CD8-positive, alpha-beta memory T cell (primary cell): Measurements from ENCODE around the gene RSRC2. TPM values are rescaled to one million over a fixed set of nuclear protein-coding genes. Genes with fewer than 3 reads are reported as not detected.
A peak's percentile ranks its signal among the peaks of the same experiment; 100 is the strongest.
"Not testable (repeated sequence)": the region's sequence is repeated elsewhere in the genome, so short reads cannot be mapped to it uniquely, and the experiment has no call there.

Experiments used
- CTCF ChIA-PET: fragments of 350-600 bp; sonication (Branson Sonifier 250); formaldehyde crosslinking; loops from one replicate; lab custom pipeline; 2021; ENCODE audit warnings: antibody characterized with exemption; lab: Charles Lee
- POLR2A ChIA-PET: fragments of 350-600 bp; sonication (Branson Sonifier 250); formaldehyde crosslinking; loops from one replicate; lab custom pipeline; 2021; ENCODE audit warnings: antibody characterized with exemption; lab: Charles Lee
- DNase-seq, 5 donors: peaks; one replicate each; pipeline versions ENCODE4 v3.0.0 to v3.0.0-alpha.2; 2020 to 2022; ENCODE audit warnings: mixed read lengths in 1 of 5
- H3K27ac ChIP-seq: one replicate; pipeline ENCODE4 v1.7.0; 2013; ENCODE audit warnings: low read depth, mild to moderate bottlenecking, low read length, moderate library complexity
- H3K27me3 ChIP-seq: 2 replicates; pipeline ENCODE4 v1.7.0; 2013; ENCODE audit warnings: low read length, mild to moderate bottlenecking; ENCODE audit not compliant: insufficient read depth, poor library complexity, severe bottlenecking
- H3K36me3 ChIP-seq: 2 replicates; pipeline ENCODE4 v1.7.0; 2013; ENCODE audit warnings: mild to moderate bottlenecking, low read length, moderate library complexity; ENCODE audit not compliant: insufficient read depth
- H3K4me1 ChIP-seq: 2 replicates; pipeline ENCODE4 v1.7.0; 2013; ENCODE audit warnings: mild to moderate bottlenecking, low read length, moderate library complexity; ENCODE audit not compliant: insufficient read depth
- H3K4me3 ChIP-seq: 2 replicates; pipeline ENCODE4 v1.7.0; 2013; ENCODE audit warnings: mild to moderate bottlenecking, low read length
- H3K9me3 ChIP-seq: 2 replicates; pipeline ENCODE4 v1.7.0; 2013; ENCODE audit warnings: mild to moderate bottlenecking, low read length
- H3K27ac Mint-ChIP-seq, 8 donors: one replicate each; pipeline ENCODE4 v1.8.0; 2020 to 2021; ENCODE audit warnings: mixed read lengths in 8 of 8, mild to moderate bottlenecking in 6 of 8, inconsistent platforms in 3 of 8, moderate library complexity in 3 of 8
- H3K27me3 Mint-ChIP-seq, 2 donors: one replicate each; pipeline ENCODE4 v1.8.0; 2020 to 2021; ENCODE audit warnings: mixed read lengths in 2 of 2, mild to moderate bottlenecking in 1 of 2, moderate library complexity in 1 of 2
- H3K36me3 Mint-ChIP-seq, 3 donors: one replicate each; pipeline ENCODE4 v1.8.0; 2020 to 2021; ENCODE audit warnings: mixed read lengths in 3 of 3, inconsistent platforms in 1 of 3, mild to moderate bottlenecking in 1 of 3
- H3K4me1 Mint-ChIP-seq, 3 donors: one replicate each; pipeline ENCODE4 v1.8.0; 2020 to 2021; ENCODE audit warnings: mixed read lengths in 3 of 3, inconsistent platforms in 1 of 3, mild to moderate bottlenecking in 1 of 3
- H3K4me3 Mint-ChIP-seq, 7 donors: one replicate each; pipeline ENCODE4 v1.8.0; 2020 to 2021; ENCODE audit warnings: mixed read lengths in 7 of 7, mild to moderate bottlenecking in 6 of 7, moderate library complexity in 4 of 7, inconsistent platforms in 2 of 7
- H3K9me3 Mint-ChIP-seq, 5 donors: one replicate each; pipeline ENCODE4 v1.8.0; 2020 to 2022; ENCODE audit warnings: mixed read lengths in 5 of 5, mild to moderate bottlenecking in 3 of 5, moderate library complexity in 2 of 5, inconsistent platforms in 1 of 5
- polyA plus RNA-seq: library from polyadenylated mRNA; unstranded; fragments of 300-500 nt; fragmentation: Illumina TruSeq; gene quantifications from one replicate; pipeline ENCODE4 v1.2.3, GENCODE V29; 2021
- total RNA-seq, 2 experiments: library from RNA; stranded (reverse); gene quantifications; one replicate each; pipeline ENCODE4 v1.2.3, GENCODE V29; 2021

RSRC2 gene
- total and polyA plus RNA-seq, 3 experiments from 2014 or later: 40.3 to 87.1 (median 84.3) TPM

- Histone ChIP-seq H3K4me3 (no peak overlapping the region), H3K9me3 (no peaks in the 10 kb centered on the region), H3K36me3 (peaks cover 69% of the 10 kb centered on the region), H3K27ac (no peak overlapping the region), H3K27me3 (no peaks in the 10 kb centered on the region), H3K4me1 (peaks cover 12% of the 10 kb centered on the region)
- Mint-ChIP-seq H3K36me3 (peaks cover 19 to 88% (median 34%) of the 10 kb centered on the region in 3 donors), H3K4me3 (no peak overlapping the region), H3K9me3 (no peaks in the 10 kb centered on the region), H3K27ac (peak overlapping the region in 3 of 8 donors; percentile 23 to 61 (median 35)), H3K27me3 (no peaks in the 10 kb centered on the region), H3K4me1 (peaks cover 23 to 56% (median 55%) of the 10 kb centered on the region in 3 donors)
- ChIA-PET CTCF (interaction anchor here (0.8 kb wide), 1 partner anchor 17 kb away, joined by 3 read pairs; the partner anchor contains the start of gene ZCCHC8), POLR2A (interaction anchor here (0.6 kb wide), 2 partner anchors 16 to 118 kb away, joined by 3 to 12 read pairs; no protein-coding TSS in a partner anchor)
- DNase-seq: no peak
These were observed 8.9 kb downstream of the RSRC2 start for GRCh38 chr12:122517877-122518276.

- H3K36me3 Mint-ChIP-seq: peaks cover 18 to 89% (median 35%) of the 10 kb centered on the region in 3 donors
- Histone ChIP-seq H3K4me3 (no peak overlapping the region), H3K4me1 (peaks cover 2% of the 10 kb centered on the region), H3K36me3 (peaks cover 69% of the 10 kb centered on the region), H3K27me3 (no peaks in the 10 kb centered on the region), H3K27ac (no peak overlapping the region), H3K9me3 (no peaks in the 10 kb centered on the region)
- no peak for DNase-seq
- peaks cover 14 to 45% (median 44%) of the 10 kb centered on the region in 3 donors for H3K4me1 Mint-ChIP-seq
- H3K27ac Mint-ChIP-seq: peak overlapping the region in 5 of 8 donors; percentile 4 to 48 (median 6)
- H3K27me3 Mint-ChIP-seq: no peaks in the 10 kb centered on the region
- H3K4me3 Mint-ChIP-seq: no peak overlapping the region
- no peaks in the 10 kb centered on the region for H3K9me3 Mint-ChIP-seq
- POLR2A ChIA-PET: interaction anchor here (0.6 kb wide), 1 partner anchor 718 kb away, joined by 3 read pairs; no protein-coding TSS in a partner anchor
- CTCF ChIA-PET: no interaction called here
These were observed 10.0 kb downstream of the RSRC2 start for GRCh38 chr12:122516544-122517361.

- no peaks in the 10 kb centered on the region for H3K27me3 ChIP-seq
- H3K9me3 ChIP-seq: no peaks in the 10 kb centered on the region
- no peaks in the 10 kb centered on the region for H3K9me3 Mint-ChIP-seq
- H3K4me1 ChIP-seq: no peaks in the 10 kb centered on the region
- H3K36me3 ChIP-seq: peaks cover 74% of the 10 kb centered on the region
- no peak overlapping the region for H3K27ac ChIP-seq
- POLR2A ChIA-PET: no interaction called here
- H3K4me3 Mint-ChIP-seq: no peak overlapping the region
- H3K4me1 Mint-ChIP-seq: peaks cover 7 to 36% (median 33%) of the 10 kb centered on the region in 3 donors
- H3K36me3 Mint-ChIP-seq: peaks cover 7 to 89% (median 29%) of the 10 kb centered on the region in 3 donors
- H3K4me3 ChIP-seq: no peak overlapping the region
- peak overlapping the region in 1 of 8 donors; percentile 38 for H3K27ac Mint-ChIP-seq
- no peak for DNase-seq
- CTCF ChIA-PET: no interaction called here
- no peaks in the 10 kb centered on the region for H3K27me3 Mint-ChIP-seq
These were observed 11.5 kb downstream of the RSRC2 start for GRCh38 chr12:122515275-122515674.

- Histone ChIP-seq H3K4me3 (no peak overlapping the region), H3K4me1 (no peaks in the 10 kb centered on the region), H3K9me3 (no peaks in the 10 kb centered on the region), H3K36me3 (peaks cover 81% of the 10 kb centered on the region), H3K27me3 (no peaks in the 10 kb centered on the region), H3K27ac (no peak overlapping the region)
- H3K4me3 Mint-ChIP-seq: no peak overlapping the region
- ChIA-PET POLR2A (interaction anchor here (1.8 to 2.1 kb wide), 3 partner anchors 9 to 13 kb away, joined by 3 to 12 read pairs (median 8); partner anchors contain the start of gene ZCCHC8), CTCF (interaction anchor here (1.2 kb wide), 1 partner anchor 42 kb away, joined by 3 read pairs; no protein-coding TSS in a partner anchor)
- H3K27me3 Mint-ChIP-seq: no peaks in the 10 kb centered on the region
- DNase-seq: no peak
- peaks cover 7 to 91% (median 24%) of the 10 kb centered on the region in 3 donors for H3K36me3 Mint-ChIP-seq
- no peaks in the 10 kb centered on the region for H3K9me3 Mint-ChIP-seq
- peak overlapping the region in 2 of 8 donors; percentile 12 to 17 for H3K27ac Mint-ChIP-seq
- peaks cover 4 to 21% (median 19%) of the 10 kb centered on the region in 3 donors for H3K4me1 Mint-ChIP-seq
These were observed 13.1 kb downstream of the RSRC2 start for GRCh38 chr12:122513660-122514059.

GRCh38 chr12:122513028-122513427 lies 13.7 kb downstream of the RSRC2 start:
- CTCF ChIA-PET: interaction anchor here (1.2 kb wide), 1 partner anchor 42 kb away, joined by 3 read pairs; no protein-coding TSS in a partner anchor
- H3K36me3 ChIP-seq: peaks cover 84% of the 10 kb centered on the region
- DNase-seq, H3K27me3 ChIP-seq, H3K27ac Mint-ChIP-seq, H3K9me3 Mint-ChIP-seq, H3K4me1 ChIP-seq, H3K9me3 ChIP-seq, H3K27ac ChIP-seq, H3K4me3 ChIP-seq, H3K27me3 Mint-ChIP-seq, H3K4me3 Mint-ChIP-seq: not testable (repeated sequence)
- H3K36me3 Mint-ChIP-seq: peaks cover 7 to 91% (median 23%) of the 10 kb centered on the region in 3 donors
- POLR2A ChIA-PET: interaction anchor here (1.8 to 2.1 kb wide), 3 partner anchors 9 to 12 kb away, joined by 3 to 12 read pairs (median 8); partner anchors contain the start of gene ZCCHC8
- peaks cover 4 to 19% (median 16%) of the 10 kb centered on the region in 3 donors for H3K4me1 Mint-ChIP-seq

GRCh38 chr12:122508163-122508562 lies 18.6 kb downstream of the RSRC2 start:
- no peak for DNase-seq
- no peaks in the 10 kb centered on the region for H3K27me3 Mint-ChIP-seq
- H3K27ac ChIP-seq: no peak overlapping the region
- no peaks in the 10 kb centered on the region for H3K9me3 ChIP-seq
- H3K27ac Mint-ChIP-seq: no peak overlapping the region
- POLR2A ChIA-PET: no interaction called here
- H3K4me1 ChIP-seq: no peaks in the 10 kb centered on the region
- H3K4me3 Mint-ChIP-seq: no peak overlapping the region
- CTCF ChIA-PET: no interaction called here
- H3K36me3 Mint-ChIP-seq: peaks cover 7 to 87% (median 23%) of the 10 kb centered on the region in 3 donors
- peaks cover 0 to 8% (median 1%) of the 10 kb centered on the region in 3 donors for H3K4me1 Mint-ChIP-seq
- no peaks in the 10 kb centered on the region for H3K9me3 Mint-ChIP-seq
- no peak overlapping the region for H3K4me3 ChIP-seq
- peaks cover 71% of the 10 kb centered on the region for H3K36me3 ChIP-seq
- H3K27me3 ChIP-seq: no peaks in the 10 kb centered on the region

- Histone ChIP-seq H3K9me3 (no peaks in the 10 kb centered on the region), H3K27ac (no peak overlapping the region), H3K27me3 (no peaks in the 10 kb centered on the region), H3K4me3 (no peak overlapping the region), H3K4me1 (peaks cover 9% of the 10 kb centered on the region), H3K36me3 (peaks cover 62% of the 10 kb centered on the region)
- no peak overlapping the region for H3K4me3 Mint-ChIP-seq
- peaks cover 8 to 17% (median 9%) of the 10 kb centered on the region in 3 donors for H3K4me1 Mint-ChIP-seq
- H3K27me3 Mint-ChIP-seq: no peaks in the 10 kb centered on the region
- no peak for DNase-seq
- CTCF ChIA-PET: no interaction called here
- H3K36me3 Mint-ChIP-seq: peaks cover 7 to 78% (median 18%) of the 10 kb centered on the region in 3 donors
- peak overlapping the region in 2 of 8 donors; percentile 47 to 51 for H3K27ac Mint-ChIP-seq
- no peaks in the 10 kb centered on the region for H3K9me3 Mint-ChIP-seq
- POLR2A ChIA-PET: no interaction called here
These were observed 20.3 kb downstream of the RSRC2 start for GRCh38 chr12:122506393-122506938.
